CD14-positive monocyte (primary cell): ENCODE measurements around the gene UBE2Q1. TPM values are rescaled to one million over a fixed set of nuclear protein-coding genes. Genes with fewer than 3 reads are reported as not detected.

ENCODE experiments used
- DNase-seq, 3 donors: peaks; one replicate each; pipeline ENCODE4 v3.0.0-alpha.2; 2011 to 2022
- H2AFZ ChIP-seq: 2 replicates; pipeline ENCODE4 v1.6.0; 2012; ENCODE audit warnings: mild to moderate bottlenecking, low read depth, low read length, inconsistent platforms; ENCODE audit not compliant: insufficient read depth, poor library complexity, severe bottlenecking
- H3K27ac ChIP-seq, 2 donors: 1 replicate in 1 of 2; 2 replicates in 1 of 2; pipeline ENCODE4 v1.5.1; 2012 to 2013; ENCODE audit warnings: low read length in 2 of 2, control low read depth in 1 of 2, inconsistent platforms in 1 of 2, low read depth in 1 of 2, mild to moderate bottlenecking in 1 of 2
- H3K27me3 ChIP-seq, 2 donors: one replicate each; pipeline versions ENCODE4 v1.6.0 to v1.6.1; 2011 to 2013; ENCODE audit warnings: low read length in 2 of 2; ENCODE audit not compliant: control insufficient read depth in 2 of 2, insufficient read depth in 2 of 2
- H3K36me3 ChIP-seq, 2 donors: replicated peaks in 1 of 2; 1 replicate in 1 of 2; 2 replicates in 1 of 2; pipeline versions ENCODE4 v1.5.1 to v1.6.1; 2012 to 2013; ENCODE audit warnings: low read length in 2 of 2, control low read depth in 1 of 2, inconsistent platforms in 1 of 2, mild to moderate bottlenecking in 1 of 2; ENCODE audit not compliant: insufficient read depth in 2 of 2, control insufficient read depth in 1 of 2
- H3K4me1 ChIP-seq, 2 donors: 1 replicate in 1 of 2; 2 replicates in 1 of 2; pipeline versions ENCODE4 v1.5.1 to v1.6.1; 2012 to 2013; ENCODE audit warnings: low read length in 2 of 2, control low read depth in 1 of 2, inconsistent platforms in 1 of 2, mild to moderate bottlenecking in 1 of 2, moderate library complexity in 1 of 2; ENCODE audit not compliant: insufficient read depth in 2 of 2, control insufficient read depth in 1 of 2
- H3K4me2 ChIP-seq: replicated peaks from 2 replicates; pipeline ENCODE3; 2012; ENCODE audit warnings: low read length, moderate library complexity, mild to moderate bottlenecking; ENCODE audit not compliant: poor library complexity, severe bottlenecking; ENCODE audit errors: extremely low read depth
- H3K4me3 ChIP-seq, 3 experiments: fragments of 200-600 bp in 1 of 3; sonication (generic) in 1 of 3; replicated peaks in 1 of 3; 1 replicate in 2 of 3; 2 replicates in 1 of 3; pipeline ENCODE4 v1.5.1; 2011 to 2013; ENCODE audit warnings: low read length in 3 of 3, mild to moderate bottlenecking in 3 of 3, control low read depth in 2 of 3, low read depth in 2 of 3, inconsistent platforms in 1 of 3, moderate library complexity in 1 of 3
- H3K79me2 ChIP-seq: 2 replicates; pipeline ENCODE4 v1.6.0; 2012; ENCODE audit warnings: mild to moderate bottlenecking, control low read depth, inconsistent platforms, low read length, moderate library complexity; ENCODE audit not compliant: insufficient read depth
- H3K9ac ChIP-seq: 2 replicates; pipeline ENCODE4 v1.6.0; 2017; ENCODE audit warnings: low read length, mild to moderate bottlenecking; ENCODE audit not compliant: insufficient read depth, poor library complexity, severe bottlenecking
- H3K9me3 ChIP-seq, 2 donors: replicated peaks in 1 of 2; 1 replicate in 1 of 2; 2 replicates in 1 of 2; pipeline versions ENCODE4 v1.5.1 to v1.6.1; 2012 to 2013; ENCODE audit warnings: low read length in 2 of 2, control low read depth in 1 of 2; ENCODE audit not compliant: control insufficient read depth in 1 of 2, insufficient read depth in 1 of 2
- H4K20me1 ChIP-seq: 2 replicates; pipeline ENCODE4 v1.6.0; 2012; ENCODE audit warnings: mild to moderate bottlenecking, low read length, control low read depth, moderate library complexity; ENCODE audit not compliant: insufficient read depth
- H3K27ac Mint-ChIP-seq, 7 donors: one replicate each; pipeline ENCODE4 v1.8.0; 2020; ENCODE audit warnings: mild to moderate bottlenecking in 7 of 7, mixed read lengths in 7 of 7, moderate library complexity in 6 of 7, inconsistent platforms in 2 of 7
- H3K27me3 Mint-ChIP-seq, 3 donors: one replicate each; pipeline ENCODE4 v1.8.0; 2021 to 2022; ENCODE audit warnings: low read depth in 3 of 3, mild to moderate bottlenecking in 3 of 3, mixed read lengths in 3 of 3, moderate library complexity in 3 of 3, inconsistent platforms in 1 of 3
- H3K36me3 Mint-ChIP-seq, 2 donors: one replicate each; pipeline ENCODE4 v1.8.0; 2020; ENCODE audit warnings: mixed read lengths in 2 of 2, inconsistent platforms in 1 of 2, mild to moderate bottlenecking in 1 of 2
- H3K4me1 Mint-ChIP-seq: one replicate; pipeline ENCODE4 v1.8.0; 2020; ENCODE audit warnings: mild to moderate bottlenecking, mixed read lengths
- H3K4me3 Mint-ChIP-seq, 2 donors: one replicate each; pipeline ENCODE4 v1.8.0; 2020; ENCODE audit warnings: mild to moderate bottlenecking in 2 of 2, mixed read lengths in 2 of 2, moderate library complexity in 1 of 2
- H3K9me3 Mint-ChIP-seq, 7 donors: one replicate each; pipeline ENCODE4 v1.8.0; 2020 to 2022; ENCODE audit warnings: mixed read lengths in 7 of 7, mild to moderate bottlenecking in 6 of 7, moderate library complexity in 6 of 7, inconsistent platforms in 2 of 7
- CTCF ChIP-seq: fragments of 200-600 bp; IDR thresholded peaks from one replicate; pipeline ENCODE4 v1.8.0; 2022; ENCODE audit warnings: antibody characterized with exemption, mild to moderate bottlenecking
- WGBS: methylation state at CpG from one replicate; pipeline ENCODE4 v1.1.5; 2013; ENCODE audit warnings: missing lambda C conversion rate; ENCODE audit not compliant: insufficient coverage; 5-methylcytosine and 5-hydroxymethylcytosine counted together
- intact Hi-C, 2 donors: fragments of 100-400 bp; cut with micrococcal nuclease; formaldehyde crosslinking; loops; one replicate each; pipeline versions ENCODE4 v1.15.0 to v1.15.1; 2023
- polyA plus RNA-seq, 3 donors: library from polyadenylated mRNA; depleted of rRNA in 1 of 3; unstranded in 2 of 3; stranded (reverse) in 1 of 3; fragments of 300-500 nt in 2 of 3; fragments of >200 nt in 1 of 3; fragmentation: Illumina TruSeq in 2 of 3; gene quantifications; 1 replicate in 2 of 3; 2 replicates in 1 of 3; pipeline ENCODE4 v1.2.3, GENCODE V29; 2012 to 2021

Gene UBE2Q1
- polyA plus RNA-seq, 3 donors = 6.4 to 22.6 (median 8.4) TPM

- peak overlapping the region; percentile 97 to 100 for H3K4me3 Mint-ChIP-seq
- WGBS = 0% methylated on average over 1 of the region's 11 CpGs
- H3K36me3 ChIP-seq = peaks cover 11 to 39% of the 10 kb centered on the region in 2 donors
- H4K20me1 ChIP-seq = peaks cover 44% of the 10 kb centered on the region
- H3K4me3 ChIP-seq = peak overlapping the region; percentile 85 to 97 (median 95)
- peak overlapping the region; percentile 81 for H2AFZ ChIP-seq
- H3K4me1 Mint-ChIP-seq = peaks cover 73% of the 10 kb centered on the region
- intact Hi-C loops = loop anchor here in 1 of 2 donors (5.0 kb wide), 1 partner anchor 50 kb away; the partner anchor contains the start of gene UBE2Q1
- H3K79me2 ChIP-seq = peaks cover 96% of the 10 kb centered on the region
- H3K27me3 Mint-ChIP-seq = no peaks in the 10 kb centered on the region
- peak in 1 of 3 donors; percentile 22 for DNase-seq
- H3K9ac ChIP-seq = peak overlapping the region; percentile 96
- H3K36me3 Mint-ChIP-seq = peaks cover 31 to 35% of the 10 kb centered on the region in 2 donors
- no peak for TF ChIP-seq CTCF
- H3K27me3 ChIP-seq = no peaks in the 10 kb centered on the region
- H3K4me2 ChIP-seq = peak overlapping the region; percentile 93
- H3K27ac ChIP-seq = peak overlapping the region; percentile 83 to 99
- H3K27ac Mint-ChIP-seq = peak overlapping the region; percentile 94 to 100 (median 99)
- peaks cover 46 to 55% of the 10 kb centered on the region in 2 donors for H3K4me1 ChIP-seq
- no peaks in the 10 kb centered on the region for H3K9me3 ChIP-seq
- H3K9me3 Mint-ChIP-seq = no peaks in the 10 kb centered on the region
These were observed 48.7 kb upstream of the UBE2Q1 start for GRCh38 chr1:154607106-154607608.

- Histone ChIP-seq H3K27me3 (no peaks in the 10 kb centered on the region), H3K36me3 (peaks cover 27 to 55% of the 10 kb centered on the region in 2 donors), H3K79me2 (peaks cover 96% of the 10 kb centered on the region), H3K4me1 (peaks cover 33 to 39% of the 10 kb centered on the region in 2 donors), H3K9me3 (no peaks in the 10 kb centered on the region), H4K20me1 (peaks cover 60% of the 10 kb centered on the region), H3K9ac (no peak overlapping the region), H3K4me2 (no peak overlapping the region), H2AFZ (no peak overlapping the region), H3K27ac (peak overlapping the region in 1 of 2 donors; percentile 20), H3K4me3 (no peak overlapping the region)
- H3K4me1 Mint-ChIP-seq = peaks cover 58% of the 10 kb centered on the region
- TF ChIP-seq CTCF = no peak
- H3K27ac Mint-ChIP-seq = peak overlapping the region in 3 of 7 donors; percentile 20 to 97 (median 84)
- H3K9me3 Mint-ChIP-seq = no peaks in the 10 kb centered on the region
- no CpG with 5 or more reads among the region's 2 CpGs for WGBS
- no peak overlapping the region for H3K4me3 Mint-ChIP-seq
- H3K36me3 Mint-ChIP-seq = peaks cover 47 to 51% of the 10 kb centered on the region in 2 donors
- no peak for DNase-seq
- H3K27me3 Mint-ChIP-seq = no peaks in the 10 kb centered on the region
- intact Hi-C loops = loop anchor here in 1 of 2 donors (5.0 kb wide), 1 partner anchor 48 kb away; the partner anchor contains the start of gene UBE2Q1
These were observed 47.1 kb upstream of the UBE2Q1 start for GRCh38 chr1:154605534-154605933.
